Heart right ventricle (tissue), 16 donors: Measurements from ENCODE around the gene DCP2. TPM values are rescaled to one million over a fixed set of nuclear protein-coding genes. Genes with fewer than 3 reads are reported as not detected.

Source experiments
- ATAC-seq, 8 donors: fragments of 200-7000 bp; cut with Tn5 transposase; one replicate each; pipeline ENCODE4 v1.9.1; 2020; ENCODE audit warnings: mild to moderate bottlenecking in 8 of 8, moderate library complexity in 8 of 8, moderate number of reproducible peaks in 1 of 8
- DNase-seq, 2 donors: peaks; one replicate each; pipeline ENCODE4 v3.0.0-alpha.2; 2020
- H3K27ac ChIP-seq, 10 donors: fragments of 200-600 bp; sonication (generic) in 2 of 10; one replicate each; pipeline versions ENCODE4 v1.5.0 to v1.8.0; 2020 to 2022; ENCODE audit warnings: mild to moderate bottlenecking in 3 of 10
- H3K27me3 ChIP-seq, 7 donors: fragments of 200-600 bp; one replicate each; pipeline ENCODE4 v1.8.0; 2021 to 2022; ENCODE audit warnings: mild to moderate bottlenecking in 2 of 7
- H3K36me3 ChIP-seq, 9 donors: fragments of 200-600 bp; sonication (generic) in 1 of 9; one replicate each; pipeline versions ENCODE4 v1.5.0 to v1.8.0; 2020 to 2022; ENCODE audit warnings: mild to moderate bottlenecking in 2 of 9
- H3K4me1 ChIP-seq, 9 donors: fragments of 200-600 bp; sonication (generic) in 1 of 9; one replicate each; pipeline versions ENCODE4 v1.5.0 to v1.8.0; 2020 to 2022; ENCODE audit warnings: mild to moderate bottlenecking in 4 of 9
- H3K4me3 ChIP-seq, 10 donors: fragments of 200-600 bp; sonication (generic) in 2 of 10; one replicate each; pipeline versions ENCODE4 v1.5.0 to v1.8.0; 2020 to 2022; ENCODE audit warnings: mild to moderate bottlenecking in 7 of 10, moderate library complexity in 2 of 10
- H3K9me3 ChIP-seq, 11 donors: fragments of 200-600 bp in 10 of 11; sonication (generic) in 2 of 11; one replicate each; pipeline versions ENCODE4 v1.5.0 to v1.8.0; 2013 to 2022; ENCODE audit warnings: mild to moderate bottlenecking in 2 of 11, control low read depth in 1 of 11, moderate library complexity in 1 of 11
- CTCF ChIP-seq, 9 donors: fragments of 200-600 bp; sonication (generic) in 2 of 9; IDR thresholded peaks; one replicate each; pipeline versions ENCODE4 v1.5.0 to v1.8.0; 2021 to 2022; ENCODE audit warnings: antibody characterized with exemption in 9 of 9, mild to moderate bottlenecking in 5 of 9, moderate library complexity in 1 of 9
- WGBS, 2 donors: extraction: QIAGEN DNeasy Blood & Tissue Kit; methylation state at CpG; one replicate each; pipeline ENCODE4 v1.1.7; 2013; ENCODE audit warnings: inconsistent platforms in 1 of 2; 5-methylcytosine and 5-hydroxymethylcytosine counted together
- intact Hi-C, 10 donors: fragments of 100-400 bp; cut with DNase I; formaldehyde crosslinking; loops; one replicate each; pipeline versions ENCODE4 v1.11.1 to v1.14.2; 2022
- polyA plus RNA-seq, 2 donors: library from polyadenylated mRNA; stranded (reverse); fragments of 200-250 nt; gene quantifications; one replicate each; pipeline ENCODE4 v1.2.3, GENCODE V29; 2013
- total RNA-seq, 10 donors: library from RNA; stranded (reverse); fragmentation: NEBNext Ultra II Directional in 3 of 10; extraction: Animal tissue kit (Norgen Biotek cat#: 25700) in 3 of 10; gene quantifications; one replicate each; pipeline versions ENCODE4 v1.2.1 to v1.2.4, GENCODE V29; 2021 to 2023
- donor health status: Arrhythmogenic right ventricular cardiomyopathy.
- donor health status: ischemic (EF 13 %, LVEDD 7.1; RV severe dilation, severe dysfunction).
- donor health status: healthy with polysubstance abuse.
- donor health status: DM: no; HTN: yes; CAD: no.
- donor health status: DM: no; HTN: no; CAD: no.
- donor health status: ischemic (EF 25% LVEDD 6.9; RV normal size, moderate dysfunction).
- donor health status: ischemic (EF 25% LVEDD 5.7; RV mildly dilated, moderate dysfunction).
- donor health status: healthy.
- donor health status: DM: yes; HTN: yes; CAD: no.
- donor health status: Ischemic cardiomyopathy.
- donor health status: ischemic (EF 35%, LVEDD 5.7; RV mildly dilated, moderate dysfunction).
- donor health status: nonischemic (EF 11% LVEDD 7.7; RV severe dilation, severe dysfunction).
- donor health status: DM: yes; HTN: yes; CAD: no.
- donor health status: PGD.
- donor health status: ischemic (EF 29% LVEDD 5.4; RV normal size, mild dysfunction).
- donor health status: nonischemic (EF 23%, LVEDD 6.1; RV moderate dilation, normal function).

DCP2 gene
- total and polyA plus RNA-seq, 12 donors = 3.1 to 24.5 (median 16.1) TPM

- ATAC-seq (no peak), DNase-seq (no peak)
- Histone ChIP-seq H3K27ac (no peak overlapping the region), H3K36me3 (peaks cover 0 to 90% (median 36%) of the 10 kb centered on the region in 9 donors), H3K27me3 (no peaks in the 10 kb centered on the region), H3K4me1 (peaks cover 0 to 9% (median 0%) of the 10 kb centered on the region in 9 donors), H3K9me3 (no peaks in the 10 kb centered on the region), H3K4me3 (no peak overlapping the region)
- intact Hi-C loops = loop anchor here in 1 of 10 donors (5.0 kb wide), 1 partner anchor 330 kb away; no protein-coding TSS in a partner anchor
- no peak for TF ChIP-seq CTCF (IDR thresholded peaks at IDR 0.05)
- 95 to 97% methylated on average over 5 of the region's 5 CpGs for WGBS, 2 donors
These were observed 25.8 kb downstream of the DCP2 start for GRCh38 chr5:113002423-113002822.

GRCh38 chr5:113003763-113004162 is 27.2 kb downstream of the DCP2 start:
- WGBS, 2 donors = 86 to 91% methylated on average over 3 of the region's 3 CpGs
- Histone ChIP-seq H3K36me3 (peaks cover 0 to 90% (median 36%) of the 10 kb centered on the region in 9 donors), H3K27me3 (no peaks in the 10 kb centered on the region), H3K4me3 (no peak overlapping the region), H3K27ac (no peak overlapping the region), H3K9me3 (no peaks in the 10 kb centered on the region), H3K4me1 (peaks cover 0 to 2% (median 0%) of the 10 kb centered on the region in 9 donors)
- intact Hi-C loops = loop anchor here in 1 of 10 donors (5.0 kb wide), 1 partner anchor 329 kb away; no protein-coding TSS in a partner anchor
- TF ChIP-seq CTCF (IDR thresholded peaks at IDR 0.05) = no peak
- DNase-seq = no peak
- ATAC-seq = no peak

- intact Hi-C loops = no loop called here
- no peak overlapping the region for H3K4me3 ChIP-seq
- H3K27ac ChIP-seq = no peak overlapping the region
- no peak for DNase-seq
- peaks cover 0 to 98% (median 36%) of the 10 kb centered on the region in 9 donors for H3K36me3 ChIP-seq
- no peak for ATAC-seq
- H3K4me1 ChIP-seq = no peaks in the 10 kb centered on the region
- no peak for TF ChIP-seq CTCF (IDR thresholded peaks at IDR 0.05)
- 93 to 96% methylated on average over 1 of the region's 1 CpG for WGBS, 2 donors
- H3K9me3 ChIP-seq = no peaks in the 10 kb centered on the region
- H3K27me3 ChIP-seq = no peaks in the 10 kb centered on the region
These were observed 28.9 kb downstream of the DCP2 start for GRCh38 chr5:113005454-113005853.

GRCh38 chr5:113017881-113018635 is 41.5 kb downstream of the DCP2 start:
- 97 to 98% methylated on average over 2 of the region's 2 CpGs for WGBS, 2 donors
- DNase-seq (no peak), ATAC-seq (no peak)
- no peaks in the 10 kb centered on the region for H3K27me3 ChIP-seq
- no peaks in the 10 kb centered on the region for H3K9me3 ChIP-seq
- no peak overlapping the region for H3K27ac ChIP-seq
- no peak for TF ChIP-seq CTCF (IDR thresholded peaks at IDR 0.05)
- H3K4me3 ChIP-seq = no peak overlapping the region
- H3K36me3 ChIP-seq = peaks cover 0 to 98% (median 14%) of the 10 kb centered on the region in 9 donors
- intact Hi-C loops = no loop called here
- H3K4me1 ChIP-seq = peaks cover 0 to 16% (median 0%) of the 10 kb centered on the region in 9 donors
